HPDE6-E6E7 (cell line): Measurements from ENCODE around the gene DIP2C.
"Not testable (repeated sequence)": the region's sequence is repeated elsewhere in the genome, so short reads cannot be mapped to it uniquely, and the experiment has no call there.

ENCODE experiments used
- DNase-seq: peaks from one replicate; pipeline ENCODE4 v3.0.0; 2011; ENCODE audit warnings: missing footprints; ENCODE audit errors: extremely low spot score

Gene DIP2C

GRCh38 chr10:306007-306674, 383.3 kb downstream of the DIP2C start:
- no peak for DNase-seq

- no peak for DNase-seq
Observed at GRCh38 chr10:305034-305433, 384.4 kb downstream of the DIP2C start.

DNA sequence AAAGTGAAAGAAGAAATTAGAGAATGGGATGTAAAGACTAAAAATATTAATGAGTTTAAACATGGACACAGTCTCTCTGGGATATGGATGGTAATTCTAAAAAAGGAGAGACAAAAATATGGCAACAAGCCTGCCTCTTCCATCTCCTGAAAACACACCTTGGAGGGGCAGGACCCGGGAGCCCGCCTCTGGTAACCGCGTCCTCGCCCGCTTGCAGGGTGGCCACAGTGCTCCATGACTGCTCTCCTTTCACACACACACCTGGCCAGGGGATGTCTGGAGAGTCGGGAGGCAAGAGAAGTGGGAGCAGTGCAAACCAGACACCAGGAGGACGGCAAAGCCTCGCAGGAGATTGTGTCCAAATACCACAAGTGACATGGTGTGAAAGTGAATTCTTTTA, 387.9 kb downstream of the DIP2C start:
- no peak for DNase-seq

DNA sequence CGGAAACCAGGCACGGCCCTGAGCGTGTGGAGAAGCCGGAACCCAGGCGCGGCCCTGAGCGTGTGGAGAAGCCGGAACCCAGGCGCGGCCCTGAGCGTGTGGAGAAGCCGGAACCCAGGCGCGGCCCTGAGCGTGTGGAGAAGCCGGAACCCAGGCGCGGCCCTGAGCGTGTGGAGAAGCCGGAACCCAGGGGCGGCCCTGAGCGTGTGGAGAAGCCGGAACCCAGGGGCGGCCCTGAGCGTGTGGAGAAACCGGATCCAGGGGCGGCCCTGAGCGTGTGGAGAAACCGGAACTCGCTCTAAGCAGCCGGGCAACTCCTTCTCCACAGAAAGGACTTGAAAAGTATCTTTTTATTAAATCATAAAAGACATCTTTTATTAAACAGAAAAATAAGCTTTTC, 388.9 kb downstream of the DIP2C start:
- DNase-seq: not testable (repeated sequence)

- no peak for DNase-seq
Observed at GRCh38 chr10:299969-300368, 389.5 kb downstream of the DIP2C start.

GRCh38 chr10:299512-299911, 390.0 kb downstream of the DIP2C start:
- no peak for DNase-seq

DNA sequence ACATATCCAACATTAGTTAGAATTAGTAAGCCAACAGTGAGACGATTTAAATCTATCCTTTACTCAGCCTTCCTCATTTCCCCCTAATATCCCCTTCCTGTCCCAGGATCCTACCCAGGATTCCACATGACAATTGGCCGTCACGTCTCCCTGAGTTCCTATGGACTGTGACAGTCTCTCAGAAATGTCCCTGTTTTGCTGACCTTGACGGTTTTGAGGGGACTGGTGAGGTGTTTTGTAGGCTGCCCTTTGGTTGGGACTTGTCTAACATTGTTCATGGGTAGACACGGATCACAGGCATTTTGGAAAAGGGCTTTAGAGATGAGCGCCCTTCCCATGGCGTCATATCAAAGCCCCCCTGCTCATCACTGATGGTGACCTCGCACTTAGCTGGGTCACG, 391.4 kb downstream of the DIP2C start:
- DNase-seq: no peak

GRCh38 chr10:297567-297966, 391.9 kb downstream of the DIP2C start:
- no peak for DNase-seq

GRCh38 chr10:293636-294035, 395.8 kb downstream of the DIP2C start:
- no peak for DNase-seq

GRCh38 chr10:290026-290725, 399.3 kb downstream of the DIP2C start:
- no peak for DNase-seq

- DNase-seq: no peak
Observed at GRCh38 chr10:289581-289980, 399.9 kb downstream of the DIP2C start.

DNA sequence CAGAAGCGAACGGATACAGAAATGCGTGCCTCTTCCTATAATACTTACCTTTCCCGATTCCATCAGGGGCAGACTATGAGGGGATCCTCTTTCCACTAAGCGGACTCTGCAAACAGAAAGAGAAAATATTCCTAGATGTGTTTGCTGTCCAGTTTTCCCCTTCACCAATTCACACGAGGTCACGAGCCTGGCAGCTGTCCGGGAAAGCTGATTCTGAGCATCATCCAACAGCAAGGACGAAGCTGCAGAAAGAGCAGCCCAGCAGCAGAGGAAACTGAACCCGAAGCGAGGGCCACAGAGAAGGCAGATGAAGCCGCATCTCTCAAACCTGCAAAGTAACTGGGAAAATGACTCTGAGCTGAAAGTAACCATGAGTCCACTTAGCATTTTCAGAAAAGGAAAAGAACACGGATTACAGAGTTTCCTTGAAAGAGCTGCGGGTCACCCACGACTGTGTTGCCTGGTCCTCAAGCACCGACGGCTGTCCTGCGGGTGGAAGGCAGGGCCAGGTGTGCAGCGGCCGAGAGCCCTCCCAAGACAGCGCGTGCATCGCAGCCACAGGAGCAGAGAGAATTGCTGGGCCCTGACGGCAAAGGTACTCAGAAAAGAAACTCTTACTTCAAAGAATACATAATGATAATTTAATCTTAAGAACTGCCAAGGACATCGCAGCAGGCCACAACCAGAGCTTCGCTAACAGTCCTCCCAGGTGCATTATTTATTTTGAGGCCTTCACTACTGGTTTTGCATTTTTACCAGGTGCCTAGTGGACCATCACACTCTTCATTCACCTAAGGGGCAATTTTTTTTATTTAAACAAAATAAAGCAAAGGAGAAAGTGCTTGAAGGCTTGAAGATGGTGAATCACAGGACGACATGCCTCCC, 400.9 kb downstream of the DIP2C start:
- no peak for DNase-seq

GRCh38 chr10:287814-288213, 401.7 kb downstream of the DIP2C start:
- DNase-seq: no peak

GRCh38 chr10:287026-287709, 402.3 kb downstream of the DIP2C start:
- no peak for DNase-seq

DNA sequence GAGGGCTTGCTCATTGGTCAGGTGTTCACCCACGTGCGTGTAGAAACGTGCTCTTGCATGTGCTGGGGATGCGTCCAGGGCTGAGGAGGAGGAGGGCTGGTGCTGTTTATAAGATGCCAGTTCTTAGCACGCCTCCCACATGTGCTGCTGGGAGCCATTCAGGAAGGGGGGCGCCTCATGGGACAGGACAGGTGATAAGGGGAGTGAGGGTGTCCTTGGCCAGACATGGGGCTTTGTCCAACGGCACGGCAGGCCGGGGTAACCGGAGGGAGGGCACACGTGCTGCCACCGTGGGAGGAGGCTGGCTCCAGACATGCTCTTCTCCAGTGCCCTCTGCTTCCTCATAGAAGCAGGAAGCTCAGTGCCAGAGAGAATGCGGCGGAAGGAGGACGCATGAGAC, 404.3 kb downstream of the DIP2C start:
- DNase-seq: no peak

GRCh38 chr10:283916-284356, 405.5 kb downstream of the DIP2C start:
- no peak for DNase-seq

- no peak for DNase-seq
Observed at GRCh38 chr10:283140-283479, 406.4 kb downstream of the DIP2C start.

DNA sequence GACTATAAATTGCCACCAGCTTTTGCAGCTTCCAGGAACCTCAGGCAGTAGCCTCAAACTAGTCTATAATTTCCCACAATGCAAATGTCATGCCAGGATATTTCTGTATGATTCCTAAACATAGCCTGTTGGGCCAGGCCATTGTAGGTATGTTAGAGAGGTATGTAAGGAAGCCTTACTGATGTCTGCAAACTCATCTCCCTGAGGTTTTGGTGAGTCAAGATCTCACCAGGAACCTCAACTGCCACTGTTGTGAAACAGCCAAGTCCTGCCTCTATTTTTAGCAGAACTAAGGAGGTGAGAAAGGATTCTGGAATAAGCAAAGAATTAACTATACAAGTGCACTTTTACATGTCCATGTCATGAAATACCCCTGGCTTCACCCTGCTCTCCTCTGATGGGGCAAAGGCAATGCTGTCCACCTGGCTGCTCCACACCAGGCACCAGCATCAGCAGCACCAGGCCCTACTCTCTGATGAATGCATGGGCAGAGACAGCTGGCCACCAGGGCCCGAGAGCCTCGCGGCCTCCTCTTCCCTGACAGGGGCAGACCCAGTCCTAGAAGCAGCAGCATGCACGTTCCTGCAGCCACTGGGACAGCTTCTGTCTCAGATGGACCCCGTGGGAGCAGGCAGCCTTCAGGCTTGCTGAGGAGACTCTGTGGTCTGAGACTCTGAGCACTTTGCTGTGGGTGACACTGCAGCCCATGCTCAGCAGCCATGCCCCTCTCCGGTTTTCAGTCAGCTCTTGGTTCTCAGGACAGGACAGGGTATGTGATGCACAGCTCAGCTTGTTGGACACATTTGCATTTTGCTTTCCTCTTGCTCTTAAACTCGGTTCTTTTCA, 407.0 kb downstream of the DIP2C start:
- DNase-seq: no peak

DNA sequence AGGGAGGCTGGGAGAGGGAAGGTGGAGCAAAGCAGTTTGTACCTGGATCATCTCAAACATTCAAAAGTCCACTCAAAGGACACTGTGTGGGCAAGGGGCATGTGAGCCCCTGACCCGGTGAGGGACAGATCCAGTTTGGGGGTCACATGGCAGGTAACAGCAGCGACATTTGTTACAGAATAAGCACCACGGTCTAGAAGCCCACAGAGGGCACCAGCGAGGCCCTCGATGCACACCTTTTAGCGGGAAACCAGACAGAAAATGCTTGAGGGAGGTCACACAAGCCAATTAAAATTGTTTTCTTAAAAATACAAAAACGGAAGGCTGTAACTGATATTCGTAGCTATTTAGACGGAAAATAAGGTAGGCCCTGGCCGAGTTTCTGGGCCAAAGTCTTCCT, 409.8 kb downstream of the DIP2C start:
- no peak for DNase-seq

GRCh38 chr10:279232-279631, 410.2 kb downstream of the DIP2C start:
- no peak for DNase-seq

- DNase-seq: no peak
Observed at GRCh38 chr10:278707-279106, 410.8 kb downstream of the DIP2C start.
